ENCODE data around the gene WWOX. TPM values are rescaled to one million over a fixed set of nuclear protein-coding genes. Genes with fewer than 3 reads are reported as not detected.

WWOX gene
- total RNA-seq, 6 experiments from 2014 or later = 13.0 to 24.3 (median 16.5) TPM

- Histone ChIP-seq H3K27ac (no peak overlapping the region), H3K27me3 (no peaks in the 10 kb centered on the region), H3K9me3 (no peaks in the 10 kb centered on the region), H3K4me1 (no peaks in the 10 kb centered on the region), H3K36me3 (no peaks in the 10 kb centered on the region), H3K4me3 (no peak overlapping the region)
- 66% methylated on average over 4 of the region's 4 CpGs for WGBS (ENCODE audit: insufficient coverage, low coverage, low lambda C conversion rate, missing lambda C conversion rate)
- intact Hi-C loops (cut with DNase I) = loop anchor here in 1 of 2 donors (10.0 kb wide), 1 partner anchor 84 kb away; no protein-coding TSS in a partner anchor
- TF ChIP-seq POLR2A (IDR thresholded peaks at IDR 0.05) (no peak), CTCF (IDR thresholded peaks at IDR 0.05) (no peak)
- DNase-seq (no peak), ATAC-seq (no peak)
Measured at GRCh38 chr16:78228704-78229103, 129.2 kb downstream of the WWOX start.

GRCh38 chr16:78230832-78231231 is 131.4 kb downstream of the WWOX start:
- Histone ChIP-seq H3K27ac (no peak overlapping the region), H3K36me3 (no peaks in the 10 kb centered on the region), H3K27me3 (no peaks in the 10 kb centered on the region), H3K4me1 (no peaks in the 10 kb centered on the region), H3K4me3 (no peak overlapping the region), H3K9me3 (no peaks in the 10 kb centered on the region)
- no peak for TF ChIP-seq CTCF (IDR thresholded peaks at IDR 0.05)
- TF ChIP-seq POLR2A (IDR thresholded peaks at IDR 0.05) = no peak
- intact Hi-C loops (cut with DNase I) = loop anchor here (10.0 kb wide), 1 partner anchor 106 kb away; no protein-coding TSS in a partner anchor
- WGBS (ENCODE audit: insufficient coverage, low coverage, low lambda C conversion rate, missing lambda C conversion rate) = 59% methylated on average over 3 of the region's 3 CpGs
- DNase-seq = no peak
- ATAC-seq = peak in 2 of 4 donors; percentile 30 to 87

DNA sequence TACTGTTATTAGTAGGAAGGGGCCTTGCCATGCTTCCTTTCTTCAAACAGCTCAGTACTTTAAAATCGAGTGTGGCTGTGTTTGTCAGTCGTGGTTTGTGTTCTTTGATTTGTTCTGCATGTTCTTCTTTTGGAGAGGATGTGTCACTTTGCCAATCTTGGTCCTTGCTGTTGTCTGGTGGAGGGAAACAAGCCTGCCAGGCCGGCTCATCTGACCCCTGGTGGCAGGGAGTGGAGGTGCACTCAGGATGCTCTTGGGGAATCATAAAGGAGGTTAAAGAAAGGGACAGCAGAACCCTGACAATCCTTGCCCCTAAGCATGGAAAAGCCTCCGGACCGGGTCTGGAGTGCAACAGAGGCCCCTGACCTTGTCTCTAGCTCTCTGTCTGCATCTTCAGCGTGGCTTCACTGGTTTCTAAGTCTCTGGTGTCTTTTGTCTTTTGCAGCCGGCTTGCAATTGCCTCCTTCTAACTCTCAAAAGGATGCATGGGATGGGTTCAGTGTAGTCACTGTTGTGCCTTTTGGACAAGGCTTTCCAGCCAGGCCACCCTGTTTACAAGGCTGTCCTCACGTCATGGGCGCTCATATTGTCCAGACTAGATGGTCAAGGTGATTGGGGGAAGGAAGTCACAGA is 135.8 kb downstream of the WWOX start:
- TF ChIP-seq CTCF (IDR thresholded peaks at IDR 0.05) (peak; percentile 90 to 97 (median 91)), POLR2A (IDR thresholded peaks at IDR 0.05) (no peak)
- WGBS (ENCODE audit: insufficient coverage, low coverage, low lambda C conversion rate, missing lambda C conversion rate) = 30% methylated on average over 9 of the region's 9 CpGs
- no peaks in the 10 kb centered on the region for H3K9me3 ChIP-seq
- DNase-seq (peak; percentile 63 to 80 (median 79)), ATAC-seq (peak; percentile 95 to 99 (median 98))
- no peaks in the 10 kb centered on the region for H3K27me3 ChIP-seq
- H3K4me1 ChIP-seq = peaks cover 0 to 7% (median under 1%) of the 10 kb centered on the region in 4 donors
- H3K36me3 ChIP-seq = no peaks in the 10 kb centered on the region
- intact Hi-C loops (cut with DNase I) = loop anchor here (10.0 kb wide), 1 partner anchor 110 kb away; no protein-coding TSS in a partner anchor
- H3K4me3 ChIP-seq = no peak overlapping the region
- H3K27ac ChIP-seq = no peak overlapping the region

DNA sequence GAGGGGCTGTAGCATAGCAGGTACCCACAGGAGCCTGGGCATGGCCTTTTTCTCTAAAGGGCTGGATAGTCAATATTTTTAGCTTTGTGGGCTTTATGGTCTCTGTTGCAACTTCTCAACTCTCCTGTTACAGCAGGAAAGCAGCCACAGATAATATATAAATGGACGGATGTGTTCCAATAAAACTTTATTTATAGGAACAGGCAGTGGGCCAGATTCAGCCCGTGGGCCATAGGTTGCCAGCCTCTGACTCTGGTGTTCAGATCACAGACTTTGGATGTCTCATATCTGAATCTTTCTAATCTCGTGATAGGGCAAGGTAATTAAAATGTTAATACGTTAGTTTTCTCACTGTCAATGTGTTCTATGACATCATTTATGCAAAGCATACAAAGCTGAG is 136.4 kb downstream of the WWOX start:
- H3K36me3 ChIP-seq = no peaks in the 10 kb centered on the region
- H3K4me3 ChIP-seq = no peak overlapping the region
- intact Hi-C loops (cut with DNase I) = loop anchor here (10.0 kb wide), 1 partner anchor 111 kb away; no protein-coding TSS in a partner anchor
- ATAC-seq = no peak
- no peak for DNase-seq
- 49% methylated on average over 4 of the region's 4 CpGs for WGBS (ENCODE audit: insufficient coverage, low coverage, low lambda C conversion rate, missing lambda C conversion rate)
- no peaks in the 10 kb centered on the region for H3K9me3 ChIP-seq
- H3K27ac ChIP-seq = no peak overlapping the region
- peaks cover 0 to 13% (median 5%) of the 10 kb centered on the region in 4 donors for H3K4me1 ChIP-seq
- TF ChIP-seq CTCF (IDR thresholded peaks at IDR 0.05) (no peak), POLR2A (IDR thresholded peaks at IDR 0.05) (no peak)
- no peaks in the 10 kb centered on the region for H3K27me3 ChIP-seq

Measured in right lobe of liver (tissue), 6 donors.